GM10847 (cell line): ENCODE results near the gene B3GALNT1.

Source experiments
- POLR2A ChIP-seq: IDR thresholded peaks from 2 replicates; pipeline ENCODE4 v1.6.1; 2011; ENCODE audit not compliant: insufficient read length; ENCODE audit errors: extremely low read depth

The B3GALNT1 gene

GRCh38 chr3:161104561-161105551 lies at the start of gene B3GALNT1:
Gene B3GALNT1 (minus strand): TSS chr3:161105349. CDS start chr3:161086754, 18,595 bp downstream.
- TF ChIP-seq POLR2A = no peak

DNA sequence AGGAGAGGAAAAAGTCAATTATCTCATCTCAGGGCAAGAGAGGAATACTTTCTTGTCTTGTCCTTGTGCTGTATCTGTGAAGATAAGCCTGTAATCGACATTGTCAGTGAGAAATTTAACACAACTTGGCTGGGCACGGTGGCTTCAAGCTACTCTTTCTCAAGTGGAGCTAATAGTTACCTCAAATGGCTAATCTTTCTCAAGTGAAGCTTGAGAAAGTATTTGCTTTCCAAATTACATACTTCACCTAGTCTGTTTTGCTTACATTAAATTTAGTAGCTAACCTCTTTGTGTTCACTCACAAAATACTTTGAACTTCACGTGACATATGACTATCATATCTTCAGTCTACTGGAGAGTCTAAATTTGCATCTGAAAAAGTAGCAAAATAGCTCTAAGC lies 48.3 kb upstream of the B3GALNT1 start:
- no peak for TF ChIP-seq POLR2A

- TF ChIP-seq POLR2A = no peak
These were observed 44.9 kb upstream of the B3GALNT1 start for GRCh38 chr3:161150001-161150525.

DNA sequence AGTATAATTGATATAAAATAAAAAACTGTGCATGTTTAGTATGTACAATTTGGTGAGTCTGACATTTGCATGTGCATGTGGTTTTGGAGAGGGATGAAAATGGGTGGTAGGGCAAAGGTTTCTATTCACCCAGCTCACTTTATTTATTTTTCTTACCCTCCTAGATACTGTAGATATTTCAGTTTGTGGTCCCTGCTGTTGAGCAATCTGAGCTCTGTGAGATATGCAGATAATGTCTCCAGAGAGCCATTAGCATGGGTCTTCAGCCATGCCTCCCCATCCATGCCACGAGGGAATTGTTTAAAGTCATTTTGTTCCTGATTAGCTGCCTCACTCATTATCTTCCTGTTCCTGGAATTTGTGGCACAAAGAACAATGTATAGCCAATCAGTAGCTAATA lies 44.4 kb upstream of the B3GALNT1 start:
- TF ChIP-seq POLR2A = no peak

- TF ChIP-seq POLR2A = no peak
These were observed 43.8 kb upstream of the B3GALNT1 start for GRCh38 chr3:161148832-161149475.

DNA sequence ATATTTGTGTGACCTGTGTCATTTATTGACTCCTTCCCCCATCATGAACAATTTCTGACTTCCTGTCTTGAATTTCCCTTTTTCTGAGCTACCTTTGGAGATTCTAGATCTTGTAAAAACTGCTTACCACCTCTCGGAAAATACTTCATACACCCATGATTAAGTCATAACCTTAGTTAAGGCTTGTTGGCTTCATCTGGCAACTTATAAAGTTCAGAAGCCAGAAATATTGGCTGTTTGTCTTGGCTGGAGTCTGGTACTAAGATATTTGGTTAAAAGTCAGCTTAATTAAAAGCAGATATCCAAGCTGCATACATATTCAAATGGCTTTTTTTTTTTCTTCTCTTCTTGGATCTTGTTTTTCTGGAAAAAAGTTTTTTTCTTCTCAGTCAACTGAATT lies 37.3 kb upstream of the B3GALNT1 start:
- no peak for TF ChIP-seq POLR2A

GRCh38 chr3:161139686-161140085 lies 34.5 kb upstream of the B3GALNT1 start:
- no peak for TF ChIP-seq POLR2A

- TF ChIP-seq POLR2A = no peak
These were observed 32.1 kb upstream of the B3GALNT1 start for GRCh38 chr3:161137260-161137659.

GRCh38 chr3:161132391-161132790 lies 27.2 kb upstream of the B3GALNT1 start:
- no peak for TF ChIP-seq POLR2A

GRCh38 chr3:161126495-161126894 lies 21.3 kb upstream of the B3GALNT1 start:
- no peak for TF ChIP-seq POLR2A

DNA sequence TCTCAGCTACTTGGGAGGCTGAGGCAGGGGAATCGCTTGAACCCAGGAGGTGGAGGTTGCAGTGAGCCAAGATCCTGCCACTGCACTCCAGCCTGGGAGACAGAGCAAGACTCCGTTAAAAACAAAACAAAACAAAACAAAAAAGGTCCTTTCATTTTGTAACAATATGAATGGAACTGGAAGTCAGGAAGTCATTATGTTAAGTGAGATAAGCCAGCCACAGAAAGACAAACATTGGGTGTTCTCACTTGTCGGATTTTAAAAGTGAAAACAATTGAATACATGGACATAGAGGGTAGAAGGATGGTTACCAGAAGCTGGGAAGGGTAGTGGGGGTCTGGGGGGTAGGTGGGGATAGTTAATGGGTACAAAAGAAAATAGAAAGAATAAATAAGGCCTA lies 12.5 kb upstream of the B3GALNT1 start:
- TF ChIP-seq POLR2A = no peak

DNA sequence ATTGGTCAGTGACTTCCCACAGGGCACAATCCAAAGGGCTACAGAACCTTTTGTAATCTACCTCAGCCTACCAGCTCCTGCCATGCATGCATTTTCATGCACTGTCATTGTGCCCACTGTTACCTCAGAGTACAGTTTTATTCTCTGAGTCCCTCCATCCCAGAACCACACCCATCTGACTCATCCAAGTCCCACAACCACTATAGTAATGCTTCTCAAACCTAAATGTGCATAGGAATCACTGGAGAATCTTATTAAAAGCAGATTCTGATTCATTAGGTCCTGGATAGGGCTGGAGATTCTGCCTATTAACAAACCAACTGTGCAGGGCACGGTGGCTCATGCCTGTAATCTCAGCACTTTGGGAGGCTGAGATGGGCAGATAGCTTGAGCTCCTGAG lies 3.7 kb upstream of the B3GALNT1 start:
- no peak for TF ChIP-seq POLR2A

GRCh38 chr3:161107311-161107710 lies 2.2 kb upstream of the B3GALNT1 start:
- TF ChIP-seq POLR2A = no peak

DNA sequence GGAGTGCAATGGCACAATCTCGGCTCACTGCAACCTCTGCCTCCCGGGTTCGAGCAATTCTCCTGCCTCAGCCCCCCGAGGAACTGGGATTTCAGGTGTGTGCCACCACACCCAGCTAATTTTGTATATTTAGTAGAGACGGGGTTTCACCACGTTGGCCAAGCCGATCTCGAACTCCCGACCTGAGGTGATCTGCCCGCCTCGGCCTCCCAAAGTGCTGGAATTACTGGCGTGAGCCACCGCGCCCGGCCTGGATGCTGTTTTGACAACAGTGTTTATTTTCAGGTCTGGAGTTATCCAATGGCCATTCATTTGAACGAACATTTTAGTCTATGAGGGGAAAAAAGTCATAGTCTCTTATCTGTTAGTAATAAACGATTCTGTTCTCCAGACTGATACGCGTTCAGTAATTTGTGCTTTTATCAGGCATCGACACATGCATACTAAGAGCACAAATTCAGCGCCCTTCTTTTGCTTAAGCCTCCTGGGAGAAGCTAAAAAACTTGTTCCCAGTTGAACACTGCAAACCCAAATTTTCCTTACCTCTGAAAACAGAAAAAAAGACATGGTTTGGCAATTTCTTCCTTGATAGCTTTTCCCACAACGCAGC lies 1.3 kb downstream of the B3GALNT1 start:
- TF ChIP-seq POLR2A = no peak

- TF ChIP-seq POLR2A = no peak
These were observed 3.5 kb downstream of the B3GALNT1 start for GRCh38 chr3:161101609-161102008.
